Keratinocyte (primary cell): Measurements from ENCODE around the gene NME3. TPM values are rescaled to one million over a fixed set of nuclear protein-coding genes. Genes with fewer than 3 reads are reported as not detected.

ENCODE experiments used
- DNase-seq: peaks from one replicate; pipeline ENCODE4 v3.0.0-alpha.2; 2011; ENCODE audit warnings: low read depth, missing footprints, low spot score
- FAIRE-seq: peaks from 2 replicates; lab custom pipeline; 2011; peaks lifted over from hg19 to GRCh38; lab: Jason Lieb, UNC
- H2AFZ ChIP-seq: 2 replicates; pipeline ENCODE4 v1.6.0; 2012; ENCODE audit warnings: low read length, control low read depth, inconsistent platforms; ENCODE audit not compliant: control insufficient read depth
- H3K27ac ChIP-seq: 2 replicates; pipeline ENCODE4 v1.5.1; 2011; ENCODE audit warnings: low read length; ENCODE audit not compliant: control insufficient read depth, insufficient read depth
- H3K27me3 ChIP-seq: 3 replicates; pipeline ENCODE4 v1.6.0; 2011; ENCODE audit warnings: low read length; ENCODE audit not compliant: control insufficient read depth, insufficient read depth; ENCODE audit errors: extremely low read depth
- H3K36me3 ChIP-seq, 2 experiments: 2 replicates in 1 of 2; 3 replicates in 1 of 2; pipeline ENCODE4 v1.5.1; 2011; ENCODE audit warnings: low read length in 2 of 2, mild to moderate bottlenecking in 1 of 2; ENCODE audit not compliant: control insufficient read depth in 2 of 2, insufficient read depth in 2 of 2; ENCODE audit errors: extremely low read depth in 1 of 2
- H3K4me1 ChIP-seq: 3 replicates; pipeline ENCODE4 v1.5.1; 2011; ENCODE audit warnings: low read length; ENCODE audit not compliant: control insufficient read depth, insufficient read depth; ENCODE audit errors: extremely low read depth
- H3K4me2 ChIP-seq: 3 replicates; pipeline ENCODE4 v1.6.0; 2011; ENCODE audit warnings: low read depth, low read length; ENCODE audit not compliant: control insufficient read depth, insufficient read depth; ENCODE audit errors: extremely low read depth
- H3K4me3 ChIP-seq, 3 experiments: fragments of 200-600 bp in 1 of 3; sonication (generic) in 1 of 3; 2 replicates in 2 of 3; 3 replicates in 1 of 3; pipeline ENCODE4 v1.5.1; 2011 to 2016; ENCODE audit warnings: low read length in 3 of 3, mild to moderate bottlenecking in 3 of 3, control low read depth in 2 of 3, inconsistent platforms in 1 of 3, low read depth in 1 of 3, mixed read lengths in 1 of 3, mixed run types in 1 of 3, moderate library complexity in 1 of 3; ENCODE audit not compliant: control insufficient read depth in 2 of 3, insufficient read depth in 2 of 3; ENCODE audit errors: extremely low read depth in 1 of 3
- H3K79me2 ChIP-seq: 2 replicates; pipeline ENCODE4 v1.6.0; 2012; ENCODE audit warnings: low read length; ENCODE audit not compliant: control insufficient read depth, insufficient read depth
- H3K9ac ChIP-seq: 3 replicates; pipeline ENCODE4 v1.6.0; 2011; ENCODE audit warnings: low read length; ENCODE audit not compliant: control insufficient read depth, insufficient read depth; ENCODE audit errors: extremely low read depth
- H3K9me1 ChIP-seq: 3 replicates; pipeline ENCODE4 v1.6.0; 2011; ENCODE audit warnings: low read length; ENCODE audit not compliant: control insufficient read depth, insufficient read depth; ENCODE audit errors: extremely low read depth
- H3K9me3 ChIP-seq: 2 replicates; pipeline ENCODE4 v1.5.1; 2012; ENCODE audit warnings: low read depth, low read length; ENCODE audit not compliant: control insufficient read depth
- H4K20me1 ChIP-seq: 3 replicates; pipeline ENCODE4 v1.6.0; 2011; ENCODE audit warnings: low read length; ENCODE audit not compliant: control insufficient read depth, insufficient read depth; ENCODE audit errors: extremely low read depth
- EZH2 ChIP-seq: IDR thresholded peaks from one replicate; pipeline ENCODE4 v1.6.1; 2012; ENCODE audit warnings: inconsistent platforms, mild to moderate bottlenecking, low read length, moderate library complexity
- dilution Hi-C: fragments of 300-500 bp; cut with MboI; formaldehyde crosslinking; loops from one replicate; pipeline ENCODE4 v1.7.0; 2020; ENCODE audit warnings: low sequenced_read_pairs; ENCODE audit not compliant: extremely low pct_ligation_motif_present
- polyA plus RNA-seq, 5 experiments: library from polyadenylated mRNA; depleted of rRNA in 3 of 5; stranded (reverse) in 3 of 5; stranded (forward) in 1 of 5; unstranded in 1 of 5; fragments of >200 nt; gene quantifications; 1 replicate in 1 of 5; 2 replicates in 3 of 5; 3 replicates in 1 of 5; pipeline versions ENCODE4 v1.2.1 to v1.2.3, GENCODE V29; 2011 to 2012; ENCODE audit warnings: missing spikeins in 2 of 5, low read depth in 1 of 5, low replicate concordance in 1 of 5
- TF ChIP-seq, protein P1 (sequence below), 3 experiments: IDR thresholded peaks in 1 of 3; conservative IDR thresholded peaks in 1 of 3; optimal IDR thresholded peaks in 1 of 3; 2 replicates in 2 of 3; 3 replicates in 1 of 3; pipeline versions ENCODE3 to v1.5.1; 2011; ENCODE audit warnings: low read length in 3 of 3, mild to moderate bottlenecking in 3 of 3, moderate library complexity in 2 of 3, control low read depth in 1 of 3, inconsistent platforms in 1 of 3; ENCODE audit not compliant: insufficient read depth in 2 of 3; ENCODE audit errors: extremely low read depth in 1 of 3

Gene NME3
- polyA plus RNA-seq, 1 donor (not counting 4 experiments of a cell fraction or from before 2014, with no cell fraction given), result 10.1 TPM

DNA sequence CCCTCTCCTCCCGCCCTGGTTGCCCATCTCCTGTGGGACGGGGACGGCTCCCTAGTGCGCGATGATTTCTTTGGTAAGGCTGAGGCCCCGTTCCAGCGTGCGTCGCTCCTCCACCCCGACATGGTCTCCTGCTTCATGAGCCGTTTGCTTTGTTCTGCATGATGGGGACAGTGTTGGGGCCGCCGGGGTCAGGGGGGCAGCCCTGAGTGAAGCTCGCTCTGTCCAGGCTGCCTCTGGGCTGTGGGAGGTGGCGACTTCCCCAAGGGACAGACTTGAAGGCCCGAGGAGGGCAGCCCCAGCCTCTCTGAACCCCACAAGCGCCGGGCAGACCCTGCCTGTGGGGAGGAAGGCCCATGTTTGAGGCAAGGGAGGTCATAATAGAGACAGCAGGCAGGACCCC lies 12.4 kb downstream of the NME3 start:
- no peak for FAIRE-seq
- H3K27ac ChIP-seq, result no peak overlapping the region
- no peak for DNase-seq

GRCh38 chr16:1757714-1758461 lies 13.5 kb downstream of the NME3 start:
- no peak overlapping the region for H3K27ac ChIP-seq
- H3K4me3 ChIP-seq, result no peak overlapping the region
- no peaks in the 10 kb centered on the region for H3K9me3 ChIP-seq
- no peak for TF ChIP-seq EZH2
- TF ChIP-seq, protein P1, sequence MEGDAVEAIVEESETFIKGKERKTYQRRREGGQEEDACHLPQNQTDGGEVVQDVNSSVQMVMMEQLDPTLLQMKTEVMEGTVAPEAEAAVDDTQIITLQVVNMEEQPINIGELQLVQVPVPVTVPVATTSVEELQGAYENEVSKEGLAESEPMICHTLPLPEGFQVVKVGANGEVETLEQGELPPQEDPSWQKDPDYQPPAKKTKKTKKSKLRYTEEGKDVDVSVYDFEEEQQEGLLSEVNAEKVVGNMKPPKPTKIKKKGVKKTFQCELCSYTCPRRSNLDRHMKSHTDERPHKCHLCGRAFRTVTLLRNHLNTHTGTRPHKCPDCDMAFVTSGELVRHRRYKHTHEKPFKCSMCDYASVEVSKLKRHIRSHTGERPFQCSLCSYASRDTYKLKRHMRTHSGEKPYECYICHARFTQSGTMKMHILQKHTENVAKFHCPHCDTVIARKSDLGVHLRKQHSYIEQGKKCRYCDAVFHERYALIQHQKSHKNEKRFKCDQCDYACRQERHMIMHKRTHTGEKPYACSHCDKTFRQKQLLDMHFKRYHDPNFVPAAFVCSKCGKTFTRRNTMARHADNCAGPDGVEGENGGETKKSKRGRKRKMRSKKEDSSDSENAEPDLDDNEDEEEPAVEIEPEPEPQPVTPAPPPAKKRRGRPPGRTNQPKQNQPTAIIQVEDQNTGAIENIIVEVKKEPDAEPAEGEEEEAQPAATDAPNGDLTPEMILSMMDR (optimal IDR thresholded peaks at IDR 0.05 in 1 of 3, IDR thresholded peaks at IDR 0.05 in 1 of 3, conservative IDR thresholded peaks at IDR 0.05 in 1 of 3; ENCODE audit: extremely low read depth in 1 of 3, insufficient read depth in 2 of 3, low read length in 3 of 3), result no peak
- no peaks in the 10 kb centered on the region for H3K79me2 ChIP-seq
- H3K27me3 ChIP-seq, result no peaks in the 10 kb centered on the region
- FAIRE-seq, result no peak
- dilution Hi-C loops, result no loop called here
- H3K36me3 ChIP-seq, result peaks cover 13 to 15% of the 10 kb centered on the region in 2 experiments
- H4K20me1 ChIP-seq, result no peaks in the 10 kb centered on the region
- H3K4me2 ChIP-seq, result no peak overlapping the region
- no peak for DNase-seq
- H2AFZ ChIP-seq, result no peak overlapping the region
- no peak overlapping the region for H3K9ac ChIP-seq
- peaks cover 19% of the 10 kb centered on the region for H3K4me1 ChIP-seq
- peaks cover 2% of the 10 kb centered on the region for H3K9me1 ChIP-seq

More for the DNA sequence above, 12.4 kb downstream of the NME3 start:
- dilution Hi-C loops, result no loop called here
- no peak overlapping the region for H2AFZ ChIP-seq
- no peak overlapping the region for H3K4me3 ChIP-seq
- peaks cover 2% of the 10 kb centered on the region for H3K9me1 ChIP-seq
- no peak overlapping the region for H3K9ac ChIP-seq
- H3K27me3 ChIP-seq, result no peaks in the 10 kb centered on the region
- H3K4me2 ChIP-seq, result no peak overlapping the region
- peaks cover 13 to 20% of the 10 kb centered on the region in 2 experiments for H3K36me3 ChIP-seq
- peaks cover 20% of the 10 kb centered on the region for H3K4me1 ChIP-seq
- H3K9me3 ChIP-seq, result no peaks in the 10 kb centered on the region
- no peaks in the 10 kb centered on the region for H4K20me1 ChIP-seq
- H3K79me2 ChIP-seq, result no peaks in the 10 kb centered on the region
- no peak for TF ChIP-seq EZH2
